GM21619 (cell line): ENCODE results near the gene NEMP1.
A peak's percentile ranks its signal among the peaks of the same experiment; 100 is the strongest.
"Not testable (repeated sequence)": the region's sequence is repeated elsewhere in the genome, so short reads cannot be mapped to it uniquely, and the experiment has no call there.

ENCODE experiments used
- ATAC-seq: cut with Tn5 transposase; IDR thresholded peaks from one replicate; pipeline ENCODE4 v1.9.1; 2021; ENCODE audit not compliant: unreplicated experiment

NEMP1 gene

DNA sequence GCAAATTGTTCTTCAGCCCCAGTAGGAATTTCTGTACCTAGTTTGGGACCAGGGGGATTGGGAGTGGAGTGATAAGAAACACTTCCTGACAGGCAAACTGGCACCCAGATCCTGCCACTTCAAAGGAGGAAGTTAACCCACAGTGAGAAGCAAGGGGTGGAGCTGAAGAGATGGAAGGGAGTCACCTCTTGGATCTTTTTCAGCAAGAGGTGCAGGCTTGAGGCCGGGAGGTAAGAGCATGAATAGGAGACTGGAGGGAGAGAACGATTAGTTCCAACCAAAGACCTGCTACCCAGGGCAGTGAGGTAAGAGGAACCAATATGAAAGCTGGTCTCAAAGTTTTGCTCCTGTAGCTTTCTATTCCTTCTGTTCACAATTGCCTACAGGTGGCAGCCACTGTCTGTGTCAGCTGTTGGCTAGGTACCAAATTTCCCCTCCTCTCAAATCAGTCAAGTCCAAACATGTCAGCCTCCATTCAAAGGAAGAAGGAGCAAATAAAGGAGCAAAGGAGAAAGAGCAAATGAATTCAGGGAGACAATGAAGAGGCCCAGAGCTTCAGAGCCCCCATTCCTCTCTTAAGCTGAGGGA lies 47.4 kb downstream of the NEMP1 start:
- no peak for ATAC-seq

DNA sequence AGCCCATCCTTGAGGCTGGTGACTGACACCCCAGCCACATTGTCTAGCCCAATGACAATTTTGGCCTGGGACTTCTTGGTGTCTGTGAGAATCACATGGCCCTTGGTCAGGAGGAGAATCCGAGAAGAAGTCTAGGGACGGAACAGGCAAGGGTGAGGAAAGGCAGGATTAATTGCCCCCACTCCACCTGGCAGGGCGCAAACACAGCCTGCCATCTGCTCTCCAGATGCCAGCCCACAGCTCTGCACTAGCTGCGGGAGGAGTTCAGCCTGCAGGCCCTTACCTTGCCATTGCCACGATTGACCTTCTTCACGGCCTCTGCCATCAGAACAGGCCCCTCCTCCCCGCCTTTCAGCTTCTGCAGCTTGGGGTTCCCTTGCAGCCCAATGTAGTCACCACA lies 49.1 kb downstream of the NEMP1 start:
- ATAC-seq, result no peak

DNA sequence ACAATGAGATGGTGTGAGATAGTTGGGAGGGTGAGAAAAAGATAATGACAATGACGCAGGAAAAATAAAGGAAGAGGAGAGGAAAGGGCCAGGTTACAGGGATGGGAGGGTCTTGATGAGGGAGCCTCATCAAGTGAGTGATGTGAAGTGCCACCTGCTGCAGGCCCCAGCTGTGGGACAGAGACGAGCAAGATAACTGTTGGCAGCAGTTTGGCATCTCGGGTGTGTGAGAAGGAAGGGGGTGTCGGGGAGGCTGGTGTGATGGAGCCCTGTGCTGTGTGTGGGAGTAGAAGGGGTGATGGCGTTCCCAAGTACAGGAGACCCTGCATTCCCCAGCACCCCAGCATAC lies 50.8 kb downstream of the NEMP1 start:
- no peak for ATAC-seq

DNA sequence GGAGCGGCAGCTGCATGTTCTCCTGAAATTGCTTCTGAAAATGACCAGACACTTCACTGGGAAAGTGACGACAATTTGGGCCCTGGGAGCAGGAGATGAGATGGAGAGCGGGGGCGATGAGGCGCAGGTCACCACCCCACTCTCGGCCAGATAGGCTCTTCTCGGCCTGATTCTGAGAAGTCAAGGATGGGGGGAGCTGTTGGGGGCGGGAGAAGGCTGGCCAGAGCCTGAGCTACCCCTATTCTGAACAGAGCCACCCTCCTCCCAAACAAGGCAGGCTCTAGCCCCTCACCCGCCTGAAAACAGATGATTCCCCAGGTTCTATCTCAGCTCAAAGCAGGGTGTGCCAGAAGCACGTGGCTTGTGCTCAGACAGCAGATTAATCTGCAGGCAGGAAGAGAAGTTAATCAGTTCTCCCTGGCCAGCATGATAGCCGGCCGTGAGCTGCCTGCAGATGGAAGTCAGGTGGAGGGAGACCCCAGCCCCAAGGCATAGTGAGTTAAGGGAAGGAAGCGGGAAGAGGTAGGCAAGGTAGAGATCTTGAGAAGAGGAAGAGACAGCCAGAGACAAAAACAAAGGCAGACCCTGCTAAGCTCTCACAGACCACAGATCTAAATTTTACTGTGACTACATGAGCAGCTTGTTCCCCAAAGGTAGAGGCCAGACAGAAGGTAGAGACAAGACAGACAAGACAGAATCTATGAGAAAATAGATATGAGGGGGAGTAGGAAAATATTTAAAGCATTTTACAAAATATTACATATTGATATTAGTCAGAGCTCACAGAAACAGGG lies 51.4 kb downstream of the NEMP1 start:
- ATAC-seq, result no peak

DNA sequence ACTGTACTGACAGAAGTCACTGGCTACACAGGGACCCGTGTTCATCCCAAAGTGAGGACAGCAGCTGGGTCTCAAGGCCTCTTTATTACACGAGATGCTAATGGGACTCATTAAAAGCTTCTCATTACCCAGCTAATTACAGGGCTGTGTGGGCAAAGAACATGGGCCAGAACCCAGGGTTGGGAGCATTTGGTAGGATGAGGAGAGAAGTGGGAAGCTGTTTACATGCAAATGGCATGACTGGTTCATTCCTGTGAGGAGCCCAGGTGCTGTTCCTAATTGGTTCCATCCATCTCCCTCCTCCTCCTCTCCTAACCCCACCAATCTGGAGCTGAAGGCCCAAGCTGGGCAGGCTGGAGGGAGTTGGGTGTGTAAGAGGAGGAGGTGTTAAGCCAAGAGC lies 53.4 kb downstream of the NEMP1 start:
- ATAC-seq, result no peak

DNA sequence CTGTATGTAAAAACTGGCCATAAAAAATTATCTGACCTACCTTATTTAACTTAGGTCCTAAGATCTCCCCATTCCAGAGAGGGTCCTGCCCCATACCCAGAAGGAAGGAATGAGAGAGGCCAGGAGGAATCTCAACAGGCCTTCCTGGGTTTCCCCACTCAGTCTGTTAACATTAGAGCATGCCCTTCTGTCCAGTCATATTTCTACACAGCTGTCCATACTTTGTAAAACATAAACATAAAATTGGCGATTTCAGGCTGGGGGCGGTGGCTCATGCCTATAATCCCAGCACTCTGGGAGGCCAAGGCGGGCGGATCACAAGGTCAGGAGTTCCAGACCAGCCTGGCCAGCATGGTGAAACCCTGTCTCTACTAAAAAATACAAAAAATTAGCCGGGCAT lies 56.3 kb downstream of the NEMP1 start:
- ATAC-seq, result not testable (repeated sequence)

DNA sequence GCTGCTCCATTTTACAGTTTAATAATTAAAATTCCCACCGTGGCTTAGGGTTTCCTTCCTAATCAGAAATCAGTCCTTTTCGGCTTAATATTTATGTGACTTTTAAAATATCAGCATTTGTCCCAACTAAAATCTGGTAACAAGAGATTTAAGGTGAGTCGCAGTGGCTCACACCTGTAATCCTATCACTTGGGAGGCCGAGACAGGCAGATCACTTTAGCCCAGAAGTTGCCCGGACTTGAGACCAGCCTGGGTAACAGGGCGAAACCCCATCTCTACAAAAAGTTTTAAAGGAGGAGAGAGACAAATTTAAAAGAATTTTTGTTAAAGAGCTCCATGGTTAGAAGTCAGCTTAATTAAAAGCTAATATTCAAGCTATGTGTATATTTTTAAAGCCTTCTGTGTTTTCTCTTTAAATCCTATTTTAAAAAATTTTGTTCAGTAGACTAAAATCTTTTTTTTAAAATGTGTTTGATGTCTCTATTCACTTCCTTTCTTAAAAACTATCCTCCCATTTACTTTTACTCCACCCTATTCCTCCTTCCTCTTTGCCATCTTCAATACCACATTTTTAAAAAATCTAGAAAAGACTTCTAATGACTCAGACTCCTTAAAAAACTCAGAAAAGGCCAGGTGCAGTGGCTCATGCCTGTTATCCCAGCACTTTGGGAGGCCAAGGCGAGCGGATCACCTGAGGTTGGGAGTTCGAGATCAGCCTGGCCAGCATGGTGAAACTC lies 58.4 kb downstream of the NEMP1 start:
- no peak for ATAC-seq

DNA sequence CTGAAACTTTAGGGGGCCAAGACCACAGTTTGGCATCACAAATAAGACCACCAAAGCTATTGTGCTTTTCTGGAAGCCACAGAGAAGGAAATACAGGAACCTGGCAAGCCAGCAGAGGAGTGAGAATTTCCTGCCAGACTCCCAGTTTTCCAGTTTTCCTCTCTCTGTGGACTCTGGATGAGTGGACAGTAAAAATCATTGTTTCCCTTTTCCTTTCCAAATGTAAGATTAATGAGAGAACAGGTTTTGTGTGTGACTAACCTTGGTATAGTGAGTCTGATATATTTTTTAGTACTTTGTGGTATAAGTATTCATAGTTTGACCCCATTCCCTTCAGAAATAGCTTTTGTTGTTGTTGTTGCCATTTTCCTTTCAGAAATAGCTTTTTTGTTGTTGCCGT lies 59.7 kb downstream of the NEMP1 start:
- ATAC-seq, result no peak

DNA sequence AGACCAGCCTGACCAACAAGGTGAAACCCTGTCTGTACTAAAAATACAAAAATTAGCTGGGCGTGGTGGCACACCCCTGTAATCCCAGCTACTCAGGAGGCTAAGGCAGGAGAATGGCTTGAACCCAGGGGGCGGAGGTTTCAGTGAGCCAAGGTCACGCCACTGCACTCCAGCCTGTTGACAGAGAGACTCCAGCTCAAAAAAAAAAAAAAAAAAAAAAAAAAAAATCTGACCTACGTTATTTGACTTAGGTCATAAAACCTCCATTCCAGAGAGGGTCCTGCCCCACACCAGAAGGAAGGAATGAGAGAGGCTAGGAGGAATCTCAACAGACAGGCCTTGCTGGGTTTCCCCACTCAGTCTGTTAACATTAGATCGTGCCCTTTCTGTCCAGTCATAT lies 60.2 kb downstream of the NEMP1 start:
- ATAC-seq, result not testable (repeated sequence)

DNA sequence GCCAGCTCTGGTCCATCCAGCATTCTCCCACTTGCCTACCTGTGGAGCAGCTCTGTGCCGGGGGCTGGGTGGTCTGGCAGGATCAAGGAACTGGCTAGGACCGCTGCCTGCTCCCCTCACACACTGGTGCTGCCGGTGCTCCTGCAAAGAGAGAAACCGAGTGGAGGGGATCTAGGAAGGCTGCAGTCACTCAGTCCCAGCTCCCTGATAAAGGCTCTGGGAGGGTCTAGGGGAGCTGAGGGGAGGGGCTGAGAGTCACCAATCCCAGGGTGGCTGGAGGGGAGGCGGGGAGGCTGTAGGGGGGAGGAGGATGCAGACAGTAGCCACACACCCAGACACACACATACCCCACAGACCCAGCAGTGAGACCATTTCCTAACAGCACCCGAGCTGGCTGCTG lies 62.2 kb downstream of the NEMP1 start, which contains the start of gene TAC3:
TSS of gene TAC3 (minus strand) at position 182 of the 400 bp plus-strand sequence. CDS start 732 bp downstream, outside the sequence.
- no peak for ATAC-seq

DNA sequence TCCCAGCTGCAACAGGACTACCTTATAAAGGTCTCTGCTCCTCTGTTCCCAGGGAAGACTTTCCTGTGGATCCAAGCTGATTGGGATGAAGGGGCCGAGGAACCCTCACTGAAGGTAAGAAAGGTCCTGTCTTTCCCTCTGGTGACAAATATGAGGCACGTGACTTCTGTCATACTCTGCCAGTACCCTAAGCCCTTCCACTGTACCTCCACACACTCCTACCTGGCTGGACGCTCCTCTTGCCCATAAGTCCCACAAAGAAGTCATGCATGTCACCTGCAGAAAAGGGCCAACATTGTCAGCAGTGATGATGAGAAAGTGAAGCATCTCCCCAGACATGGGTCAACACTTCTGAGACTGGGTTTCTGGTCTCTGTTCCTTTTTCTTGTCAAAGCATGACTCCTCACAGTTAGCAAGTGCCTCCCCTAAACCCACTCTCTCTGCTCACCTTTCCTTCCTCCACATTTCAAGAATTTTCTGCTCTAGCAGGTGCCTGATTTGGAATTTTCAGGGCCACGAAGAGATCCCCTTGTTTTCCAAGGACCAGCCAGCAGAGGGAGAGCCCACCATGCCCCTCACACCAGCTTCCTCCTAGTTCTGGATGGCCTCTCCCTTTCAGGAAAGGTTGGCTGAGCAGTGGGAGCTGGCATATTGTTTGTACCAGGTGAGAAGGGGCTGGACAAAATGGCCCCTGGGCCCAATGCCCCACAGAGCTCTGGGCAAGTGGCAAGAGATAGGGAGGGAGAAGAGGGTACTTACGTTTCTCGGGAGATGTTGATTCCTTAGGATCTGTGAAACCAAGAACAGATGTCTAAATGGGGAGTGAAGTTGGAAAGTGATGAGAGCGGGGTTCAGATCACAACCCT lies 65.8 kb downstream of the NEMP1 start:
- peak; percentile 69 for ATAC-seq

DNA sequence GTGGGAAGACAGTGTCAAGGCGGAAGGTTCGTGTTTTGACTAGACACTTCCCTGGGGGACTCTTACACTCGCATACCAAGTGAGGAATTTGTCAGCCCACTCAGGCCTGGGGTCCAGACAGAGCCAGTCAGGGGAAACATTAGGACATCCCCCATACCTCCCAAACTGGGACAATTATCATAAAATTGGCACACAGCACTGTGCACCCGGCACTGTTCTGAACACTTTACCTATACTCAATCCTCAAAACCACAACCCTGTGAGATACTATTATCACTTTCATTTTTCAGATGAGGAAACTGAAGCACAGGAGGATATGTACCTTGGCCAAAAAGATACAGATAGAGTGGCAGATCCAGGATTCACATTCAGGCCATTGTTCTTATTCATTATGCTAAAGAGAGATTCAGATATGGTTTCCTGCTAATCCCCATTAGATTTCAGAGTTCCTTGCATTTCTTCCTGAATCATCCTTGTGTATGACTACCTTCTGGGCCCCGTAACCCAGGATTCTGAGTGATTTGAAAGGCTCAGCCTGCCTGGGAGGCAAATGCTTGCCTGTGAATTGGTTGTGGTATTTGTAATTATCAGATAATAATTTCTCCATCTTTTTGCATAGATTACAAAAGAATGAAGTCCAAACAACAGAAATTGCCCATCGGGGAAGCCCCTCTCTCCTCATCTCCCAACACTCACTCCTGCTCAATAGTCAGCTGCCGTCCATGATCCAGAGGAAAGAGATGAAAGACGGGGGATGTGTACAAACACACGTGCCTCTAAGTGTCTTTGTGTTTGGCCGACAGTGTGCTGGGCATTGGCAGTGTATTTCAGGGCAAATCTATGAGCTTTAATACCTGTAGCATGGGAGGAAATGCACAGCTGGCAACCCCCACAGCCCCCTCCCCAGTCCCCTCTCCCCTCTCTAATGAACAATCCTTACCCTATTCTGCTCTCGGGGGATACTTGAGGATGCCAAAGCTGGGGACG lies 66.9 kb downstream of the NEMP1 start:
- ATAC-seq, result peak; percentile 48

DNA sequence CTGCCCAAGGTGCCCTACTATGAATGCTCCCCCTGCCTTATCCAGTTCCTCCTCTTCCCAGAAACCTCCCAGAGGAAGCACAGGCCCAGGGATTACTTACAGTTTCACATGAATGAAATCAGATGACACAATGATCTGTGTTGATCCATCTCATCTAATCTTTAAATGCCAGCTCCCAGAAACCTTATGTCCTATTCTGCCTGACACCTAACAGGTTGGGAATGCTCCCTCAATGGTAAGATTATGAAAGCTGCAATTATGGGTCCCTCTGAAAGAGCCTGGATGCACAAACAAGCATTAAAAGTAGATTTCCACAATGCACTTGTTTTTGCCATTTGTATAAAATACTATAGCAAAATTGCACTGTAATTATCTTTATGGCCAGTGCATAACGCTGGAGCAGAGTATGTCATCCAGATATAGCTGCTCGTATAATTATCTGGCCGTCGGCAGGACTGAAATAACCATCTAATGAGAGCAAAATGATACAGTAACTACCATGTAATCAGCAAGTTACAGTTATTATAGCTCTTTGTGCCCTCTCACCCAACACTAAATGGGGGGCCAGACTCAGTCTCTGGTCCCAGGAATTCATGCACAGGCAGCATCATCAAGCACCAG lies 67.9 kb downstream of the NEMP1 start:
- no peak for ATAC-seq

DNA sequence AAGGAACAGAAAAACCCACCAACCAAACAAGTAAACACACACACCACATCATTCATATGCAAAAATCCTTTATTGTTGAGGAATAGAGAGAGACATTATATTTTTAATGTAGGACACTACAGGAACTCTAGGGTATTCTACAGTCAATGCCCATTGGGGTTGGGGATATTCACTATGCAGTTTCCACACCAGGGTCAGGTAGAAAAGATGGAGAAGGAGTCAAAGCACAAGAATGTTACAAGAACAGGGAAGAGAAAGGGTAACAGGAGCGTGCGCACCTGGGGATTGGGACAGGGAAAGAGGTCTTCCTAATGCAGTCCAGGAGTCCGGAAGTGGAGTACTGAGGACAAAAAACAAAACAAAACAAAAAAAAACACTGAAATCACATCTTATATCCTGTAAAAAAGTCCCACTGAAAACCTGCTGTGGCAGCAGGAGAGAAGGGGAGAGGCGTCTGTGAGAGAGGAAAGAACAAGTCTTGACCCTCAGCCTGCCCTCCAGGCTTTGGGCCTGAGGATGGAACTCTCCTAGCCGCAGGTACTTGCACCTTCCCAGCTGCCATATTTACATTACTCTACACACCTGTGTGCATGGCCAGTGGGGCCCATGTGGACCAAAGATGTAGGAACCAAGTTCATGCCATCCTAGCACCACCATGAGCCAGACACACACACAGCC lies 68.5 kb downstream of the NEMP1 start:
- ATAC-seq, result no peak

DNA sequence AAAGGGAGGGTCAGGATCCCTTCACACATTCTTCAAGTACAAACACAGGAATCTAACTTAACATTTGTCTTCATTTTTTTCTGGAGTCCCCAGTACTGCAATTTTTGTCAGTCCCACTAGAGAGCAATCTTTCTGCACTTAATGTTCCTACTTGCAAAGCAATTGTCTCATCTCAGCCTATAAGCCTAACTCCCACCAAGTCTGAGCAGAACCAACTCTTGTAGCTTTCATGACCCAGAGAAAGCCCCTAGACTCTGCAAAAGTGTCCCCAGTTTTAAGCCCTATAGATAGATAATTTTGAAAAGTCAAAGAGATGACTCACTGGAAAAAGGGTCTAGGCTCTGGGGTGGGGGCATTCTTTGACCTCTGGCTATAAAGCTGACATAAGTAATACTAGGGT lies 70.4 kb downstream of the NEMP1 start:
- ATAC-seq, result no peak

DNA sequence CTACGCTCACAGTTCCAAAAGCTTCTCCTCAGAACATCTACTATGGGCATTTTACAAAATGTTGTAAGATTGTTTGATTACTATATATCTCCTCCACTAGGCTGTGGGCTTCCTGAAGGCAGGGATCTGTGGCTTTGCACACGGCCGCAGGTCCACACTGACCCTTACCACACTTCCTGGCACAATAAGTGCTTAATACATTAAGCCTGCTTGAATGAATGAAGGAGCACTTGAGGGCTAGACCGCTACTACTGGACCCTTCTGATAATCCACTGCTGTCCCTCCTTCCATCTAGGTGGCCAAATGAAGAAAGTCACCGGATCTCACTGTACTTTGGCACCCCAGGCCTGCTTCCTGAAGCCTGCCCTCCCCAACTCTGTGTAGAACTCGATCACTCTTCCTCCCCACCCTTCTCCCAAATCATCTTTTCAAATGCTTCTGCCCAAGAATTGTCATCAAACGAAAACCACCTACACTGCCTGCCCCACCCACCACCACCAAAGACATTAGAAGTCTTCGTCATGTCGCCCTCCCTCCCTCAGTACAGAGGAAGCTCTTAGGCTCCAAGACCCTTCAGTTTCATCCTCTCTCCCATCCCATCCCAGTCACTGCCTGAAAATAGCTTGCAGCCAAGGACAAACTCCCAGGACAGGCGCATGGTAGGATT lies 71.6 kb downstream of the NEMP1 start:
- no peak for ATAC-seq

DNA sequence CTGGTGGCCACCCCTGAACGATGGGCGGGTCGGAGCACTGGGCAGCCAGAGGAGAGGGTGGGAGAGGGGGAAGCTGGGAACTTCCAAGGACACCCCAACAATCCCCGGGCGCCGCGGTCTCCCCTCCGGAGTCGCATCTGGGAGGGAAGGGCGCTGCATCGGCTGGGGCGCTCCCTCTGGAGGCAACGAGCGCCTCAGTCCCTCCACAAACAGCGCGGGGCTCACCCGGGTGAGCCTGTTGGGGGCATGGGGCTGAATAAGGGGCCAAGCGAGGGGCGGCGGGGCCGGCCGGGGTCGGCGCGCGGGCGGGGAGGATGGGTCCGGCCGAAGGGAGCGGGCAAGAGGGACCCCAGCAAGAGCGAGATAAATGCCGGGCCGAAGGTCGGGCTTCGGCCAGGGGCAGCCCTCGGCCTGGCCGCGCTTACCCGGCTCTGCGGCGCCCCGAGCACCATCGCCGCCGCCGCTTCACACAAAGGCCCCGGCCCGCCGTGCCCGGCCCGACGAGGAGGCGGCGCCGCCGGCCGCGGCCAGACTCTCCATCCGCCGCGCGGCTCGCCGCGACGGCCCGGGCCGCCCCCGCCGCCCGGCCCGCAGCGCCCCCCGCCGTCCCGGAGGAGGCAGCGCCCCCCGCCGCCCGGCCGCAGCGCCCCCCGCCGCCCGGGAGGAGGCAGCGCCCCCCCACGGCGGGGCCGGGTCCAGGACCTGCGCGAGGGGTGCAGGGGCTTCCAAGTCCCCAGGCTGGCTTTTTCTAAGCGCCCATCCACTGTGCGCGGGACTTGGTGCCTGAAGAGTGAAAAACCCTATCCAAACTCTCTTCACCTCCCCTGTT lies 72.4 kb downstream of the NEMP1 start, which contains the start of gene ZBTB39:
TSS of gene ZBTB39 (minus strand) at position 567 of the 829 bp plus-strand sequence. CDS start 1,629 bp downstream, outside the sequence.
- peak; percentile 59 for ATAC-seq
